Vagina (tissue), 2 donors: ENCODE measurements around the gene RPF1.

ENCODE experiments used
- CTCF ChIP-seq, 3 experiments: fragments of 450-650 bp in 2 of 3; fragments of 200-600 bp in 1 of 3; sonication (generic) in 1 of 3; IDR thresholded peaks; one replicate each; pipeline ENCODE4 v1.5.1; 2017 to 2019; ENCODE audit warnings: antibody characterized with exemption in 3 of 3, mild to moderate bottlenecking in 2 of 3, moderate library complexity in 2 of 3
- POLR2A ChIP-seq, 2 donors: fragments of 450-650 bp; IDR thresholded peaks; one replicate each; pipeline ENCODE4 v1.6.1; 2017; ENCODE audit warnings: antibody characterized with exemption in 2 of 2, mild to moderate bottlenecking in 2 of 2, moderate library complexity in 2 of 2
- POLR2AphosphoS5 ChIP-seq, 2 donors: sonication (generic); formaldehyde crosslinking; IDR thresholded peaks; one replicate each; pipeline ENCODE4 v1.9.0; 2017; ENCODE audit warnings: antibody characterized with exemption in 2 of 2, mild to moderate bottlenecking in 2 of 2, low read depth in 1 of 2; ENCODE audit not compliant: insufficient read depth in 1 of 2

- TF ChIP-seq POLR2A (IDR thresholded peaks at IDR 0.05) (no peak), CTCF (IDR thresholded peaks at IDR 0.05) (no peak), POLR2AphosphoS5 (IDR thresholded peaks at IDR 0.05; ENCODE audit: insufficient read depth in 1 of 2, low read depth in 1 of 2) (no peak)
These were observed 46.7 kb downstream of the RPF1 start for GRCh38 chr1:84525779-84526178.
